Large intestine (tissue), 3 donors: ENCODE results near the gene HMCN2. TPM values are rescaled to one million over a fixed set of nuclear protein-coding genes. Genes with fewer than 3 reads are reported as not detected.

Source experiments
- DNase-seq, 2 donors: peaks; one replicate each; pipeline versions ENCODE4 v3.0.0 to v3.0.0-alpha.2; 2013
- H3K27ac ChIP-seq: one replicate; pipeline ENCODE4 v1.5.1; 2013; ENCODE audit warnings: low read length
- H3K27me3 ChIP-seq: 2 replicates; pipeline ENCODE4 v1.6.1; 2013; ENCODE audit warnings: low read length; ENCODE audit not compliant: control insufficient read depth, insufficient read depth
- H3K36me3 ChIP-seq: 2 replicates; pipeline ENCODE4 v1.6.1; 2013; ENCODE audit warnings: low read length; ENCODE audit not compliant: control insufficient read depth, insufficient read depth
- H3K4me1 ChIP-seq: one replicate; pipeline ENCODE4 v1.6.1; 2013; ENCODE audit warnings: low read length; ENCODE audit not compliant: control insufficient read depth, insufficient read depth
- H3K4me3 ChIP-seq: one replicate; pipeline ENCODE4 v1.5.1; 2013; ENCODE audit warnings: low read length
- H3K9me3 ChIP-seq: one replicate; pipeline ENCODE4 v1.6.1; 2013; ENCODE audit warnings: mild to moderate bottlenecking, low read depth, low read length, moderate library complexity; ENCODE audit not compliant: control insufficient read depth
- WGBS: methylation state at CpG from one replicate; pipeline ENCODE4 v1.1.5; 2013; ENCODE audit warnings: low lambda C conversion rate; ENCODE audit not compliant: insufficient coverage; 5-methylcytosine and 5-hydroxymethylcytosine counted together
- polyA plus RNA-seq: library from polyadenylated mRNA; unstranded; fragments of 120-200 nt; gene quantifications from one replicate; pipeline ENCODE4 v1.2.1, GENCODE V29; 2013

HMCN2 gene
- polyA plus RNA-seq, 1 donor = 20.0 TPM

GRCh38 chr9:130467316-130467715 is 201.8 kb downstream of the HMCN2 start:
- H3K4me1 ChIP-seq = no peaks in the 10 kb centered on the region
- no peak overlapping the region for H3K4me3 ChIP-seq
- no peak for DNase-seq
- no peak overlapping the region for H3K27ac ChIP-seq
- WGBS = no CpG with 5 or more reads among the region's 13 CpGs
- no peaks in the 10 kb centered on the region for H3K9me3 ChIP-seq
- peaks cover 90% of the 10 kb centered on the region for H3K36me3 ChIP-seq
- H3K27me3 ChIP-seq = peaks cover 3% of the 10 kb centered on the region

GRCh38 chr9:130468566-130468965 is 203.0 kb downstream of the HMCN2 start:
- DNase-seq = no peak
- peaks cover 90% of the 10 kb centered on the region for H3K36me3 ChIP-seq
- no peaks in the 10 kb centered on the region for H3K4me1 ChIP-seq
- WGBS = no CpG with 5 or more reads among the region's 4 CpGs
- no peaks in the 10 kb centered on the region for H3K9me3 ChIP-seq
- H3K27me3 ChIP-seq = peaks cover 3% of the 10 kb centered on the region
- H3K4me3 ChIP-seq = no peak overlapping the region
- no peak overlapping the region for H3K27ac ChIP-seq

- Histone ChIP-seq H3K9me3 (no peaks in the 10 kb centered on the region), H3K36me3 (peaks cover 91% of the 10 kb centered on the region), H3K4me1 (no peaks in the 10 kb centered on the region), H3K27me3 (peaks cover 3% of the 10 kb centered on the region), H3K4me3 (no peak overlapping the region), H3K27ac (no peak overlapping the region)
- DNase-seq = no peak
- WGBS = no CpG with 5 or more reads among the region's 10 CpGs
Measured at GRCh38 chr9:130470269-130470668, 204.7 kb downstream of the HMCN2 start.

- Histone ChIP-seq H3K27ac (no peak overlapping the region), H3K36me3 (peaks cover 90% of the 10 kb centered on the region), H3K4me1 (no peaks in the 10 kb centered on the region), H3K27me3 (peaks cover 3% of the 10 kb centered on the region), H3K4me3 (no peak overlapping the region), H3K9me3 (no peaks in the 10 kb centered on the region)
- DNase-seq = no peak
- no CpG with 5 or more reads among the region's 12 CpGs for WGBS
Measured at GRCh38 chr9:130470950-130471349, 205.4 kb downstream of the HMCN2 start.

GRCh38 chr9:130471411-130472183 is 206.0 kb downstream of the HMCN2 start:
- WGBS = no CpG with 5 or more reads among the region's 20 CpGs
- Histone ChIP-seq H3K4me3 (no peak overlapping the region), H3K9me3 (no peaks in the 10 kb centered on the region), H3K27ac (no peak overlapping the region), H3K36me3 (peaks cover 90% of the 10 kb centered on the region), H3K27me3 (peaks cover 3% of the 10 kb centered on the region), H3K4me1 (no peaks in the 10 kb centered on the region)
- DNase-seq = no peak

- no peak for DNase-seq
- peaks cover 2% of the 10 kb centered on the region for H3K27me3 ChIP-seq
- WGBS = no CpG with 5 or more reads among the region's 19 CpGs
- H3K36me3 ChIP-seq = peaks cover 90% of the 10 kb centered on the region
- no peak overlapping the region for H3K4me3 ChIP-seq
- no peak overlapping the region for H3K27ac ChIP-seq
- no peaks in the 10 kb centered on the region for H3K4me1 ChIP-seq
- no peaks in the 10 kb centered on the region for H3K9me3 ChIP-seq
Measured at GRCh38 chr9:130472184-130472705, 206.7 kb downstream of the HMCN2 start.

- Histone ChIP-seq H3K27me3 (no peaks in the 10 kb centered on the region), H3K4me1 (no peaks in the 10 kb centered on the region), H3K4me3 (no peak overlapping the region), H3K36me3 (peaks cover 90% of the 10 kb centered on the region), H3K9me3 (no peaks in the 10 kb centered on the region), H3K27ac (no peak overlapping the region)
- no CpG with 5 or more reads among the region's 6 CpGs for WGBS
- DNase-seq = no peak
Measured at GRCh38 chr9:130473009-130473408, 207.4 kb downstream of the HMCN2 start.

GRCh38 chr9:130473566-130473965 is 208.0 kb downstream of the HMCN2 start:
- DNase-seq = no peak

GRCh38 chr9:130474106-130474505 is 208.5 kb downstream of the HMCN2 start:
- no peak overlapping the region for H3K4me3 ChIP-seq
- no peaks in the 10 kb centered on the region for H3K4me1 ChIP-seq
- no peaks in the 10 kb centered on the region for H3K27me3 ChIP-seq
- no CpG with 5 or more reads among the region's 15 CpGs for WGBS
- no peak overlapping the region for H3K27ac ChIP-seq
- DNase-seq = no peak
- no peaks in the 10 kb centered on the region for H3K9me3 ChIP-seq
- peaks cover 89% of the 10 kb centered on the region for H3K36me3 ChIP-seq

More at GRCh38 chr9:130473566-130473965, 208.0 kb downstream of the HMCN2 start:
- no peaks in the 10 kb centered on the region for H3K27me3 ChIP-seq
- WGBS = 100% methylated on average over 1 of the region's 13 CpGs
- no peak overlapping the region for H3K27ac ChIP-seq
- no peaks in the 10 kb centered on the region for H3K4me1 ChIP-seq
- H3K4me3 ChIP-seq = no peak overlapping the region
- no peaks in the 10 kb centered on the region for H3K9me3 ChIP-seq
- H3K36me3 ChIP-seq = peaks cover 91% of the 10 kb centered on the region

GRCh38 chr9:130476151-130476730 is 210.7 kb downstream of the HMCN2 start:
- Histone ChIP-seq H3K27me3 (no peaks in the 10 kb centered on the region), H3K36me3 (peaks cover 90% of the 10 kb centered on the region), H3K4me1 (no peaks in the 10 kb centered on the region), H3K27ac (no peak overlapping the region), H3K4me3 (no peak overlapping the region), H3K9me3 (no peaks in the 10 kb centered on the region)
- no CpG with 5 or more reads among the region's 21 CpGs for WGBS
- DNase-seq = no peak
